HepG2 (cell line): ENCODE data around the gene SLC23A3. TPM values are rescaled to one million over a fixed set of nuclear protein-coding genes. Genes with fewer than 3 reads are reported as not detected.

ENCODE experiments used
- ATAC-seq: fragments of 200-7000 bp; cut with Tn5 transposase; 3 replicates; pipeline ENCODE4 v1.9.1; 2020; ENCODE audit warnings: mild to moderate bottlenecking, moderate library complexity
- BruUV-seq: library from RNA; stranded (reverse); fragments of 400-500 nt; replicated peaks from 2 replicates; lab custom pipeline; 2021; lab: Mats Ljungman, UMichigan
- CTCF ChIA-PET: fragments of 300-600 bp; formaldehyde crosslinking; extraction: SDS; loops from one replicate; lab custom pipeline; 2021; ENCODE audit warnings: low total read pairs, inconsistent platforms, low intra/inter-chr PET ratio; lab: Yijun Ruan, JAX
- POLR2A ChIA-PET: fragments of 350-600 bp; sonication (Branson Sonifier 250); formaldehyde crosslinking; loops from one replicate; lab custom pipeline; 2020; ENCODE audit warnings: antibody characterized with exemption, inconsistent platforms; lab: Yijun Ruan, JAX
- DNase-seq: peaks from one replicate; pipeline ENCODE4 v3.0.0-alpha.2; 2015; ENCODE audit warnings: low spot score
- FAIRE-seq: peaks from 3 replicates; lab custom pipeline; 2011; peaks lifted over from hg19 to GRCh38; lab: Jason Lieb, UNC
- H2AFZ ChIP-seq: one replicate; pipeline ENCODE4 v1.6.1; 2011; ENCODE audit warnings: low read length, inconsistent platforms
- H3K27ac ChIP-seq: fragments of 300-600 bp; 3 replicates; pipeline ENCODE4 v1.8.0; 2011; ENCODE audit warnings: mixed run types, mild to moderate bottlenecking, mixed read lengths, low read length, inconsistent platforms; ENCODE audit not compliant: insufficient read depth; ENCODE audit errors: extremely low read length
- H3K27me3 ChIP-seq, 2 experiments: fragments of 200-600 bp in 1 of 2; 2 replicates in 1 of 2; 3 replicates in 1 of 2; pipeline versions ENCODE4 v1.6.0 to v1.8.0; 2011; ENCODE audit warnings: low read length in 2 of 2, mild to moderate bottlenecking in 2 of 2, moderate library complexity in 2 of 2, inconsistent platforms in 1 of 2; ENCODE audit not compliant: insufficient read depth in 2 of 2, control insufficient read depth in 1 of 2
- H3K36me3 ChIP-seq, 2 experiments: fragments of 200-600 bp in 1 of 2; replicated peaks in 1 of 2; 2 replicates in 1 of 2; 3 replicates in 1 of 2; pipeline versions ENCODE4 v1.5.1 to v1.8.0; 2011; ENCODE audit warnings: low read length in 2 of 2, inconsistent platforms in 1 of 2; ENCODE audit not compliant: insufficient read depth in 2 of 2, control insufficient read depth in 1 of 2
- H3K4me1 ChIP-seq: 2 replicates; pipeline ENCODE4 v1.5.1; 2012; ENCODE audit warnings: low read length, inconsistent platforms; ENCODE audit not compliant: insufficient read depth
- H3K4me2 ChIP-seq: 2 replicates; pipeline ENCODE4 v1.6.0; 2011; ENCODE audit warnings: low read depth, low read length, inconsistent platforms
- H3K4me3 ChIP-seq, 3 experiments: fragments of 200-600 bp in 1 of 3; sonication (generic), shearing (Covaris generic) in 1 of 3; replicated peaks in 1 of 3; 2 replicates each; pipeline ENCODE4 v1.5.1; 2011 to 2016; ENCODE audit warnings: low read length in 3 of 3, inconsistent platforms in 2 of 3, low read depth in 2 of 3, mild to moderate bottlenecking in 2 of 3, control low read depth in 1 of 3, mixed read lengths in 1 of 3; ENCODE audit not compliant: insufficient read depth in 1 of 3
- H3K79me2 ChIP-seq: one replicate; pipeline ENCODE4 v1.6.1; 2011; ENCODE audit warnings: low read length, inconsistent platforms; ENCODE audit not compliant: insufficient read depth
- H3K9ac ChIP-seq: 2 replicates; pipeline ENCODE4 v1.6.0; 2011; ENCODE audit warnings: mild to moderate bottlenecking, low read depth, low read length, inconsistent platforms; ENCODE audit not compliant: insufficient read depth
- H3K9me3 ChIP-seq: 2 replicates; pipeline ENCODE4 v1.5.1; 2012; ENCODE audit warnings: mild to moderate bottlenecking, low read length
- H4K20me1 ChIP-seq: 2 replicates; pipeline ENCODE4 v1.6.0; 2011; ENCODE audit warnings: inconsistent platforms, mild to moderate bottlenecking, low read length, moderate library complexity; ENCODE audit not compliant: insufficient read depth
- HES4 ChIP-seq: sonication (generic); formaldehyde crosslinking; IDR thresholded peaks from 2 replicates; pipeline ENCODE4 v1.9.0; 2021; ENCODE audit warnings: mild to moderate bottlenecking, missing genetic modification reagents, borderline replicate concordance
- HINFP ChIP-seq: sonication (generic); formaldehyde crosslinking; IDR thresholded peaks from 2 replicates; pipeline ENCODE4 v1.4.0; 2020; ENCODE audit warnings: low read depth, mild to moderate bottlenecking, missing genetic modification reagents
- RAD21 ChIP-seq: fragments of 450-650 bp; formaldehyde crosslinking; IDR thresholded peaks from 2 replicates; pipeline ENCODE4 v1.5.0; 2020; ENCODE audit warnings: mild to moderate bottlenecking
- RBFOX2 ChIP-seq: fragments of 200-400 bp; formaldehyde crosslinking; IDR thresholded peaks from 2 replicates; pipeline ENCODE4 v1.6.1; 2017; ENCODE audit warnings: low read depth, mild to moderate bottlenecking, low read length
- SATB2 ChIP-seq: sonication (generic); formaldehyde crosslinking; IDR thresholded peaks from 2 replicates; pipeline ENCODE4 v1.5.0; 2020; ENCODE audit warnings: missing genetic modification reagents
- SRY ChIP-seq: sonication (generic); formaldehyde crosslinking; IDR thresholded peaks from 2 replicates; pipeline ENCODE4 v1.8.0; 2022; ENCODE audit warnings: mild to moderate bottlenecking, missing genetic modification reagents
- ZNF274 ChIP-seq: sonication (generic); formaldehyde crosslinking; IDR thresholded peaks from 2 replicates; pipeline ENCODE4 v1.5.1; 2020; ENCODE audit warnings: mild to moderate bottlenecking, missing genetic modification reagents
- ZNF275 ChIP-seq: sonication (generic); formaldehyde crosslinking; IDR thresholded peaks from 2 replicates; pipeline ENCODE4 v1.8.0; 2022; ENCODE audit warnings: missing genetic modification reagents, mild to moderate bottlenecking, inconsistent platforms, borderline replicate concordance
- ZNF362 ChIP-seq: sonication (generic); formaldehyde crosslinking; IDR thresholded peaks from 2 replicates; pipeline ENCODE4 v1.4.0; 2020; ENCODE audit warnings: missing genetic modification reagents, mild to moderate bottlenecking, borderline replicate concordance
- WGBS: methylation state at CpG from one replicate; pipeline ENCODE4 v1.1.6; 2017; ENCODE audit warnings: low lambda C conversion rate; 5-methylcytosine and 5-hydroxymethylcytosine counted together
- in situ Hi-C: cut with HindIII; loops from 2 replicates; pipeline ENCODE4 v1.10.0; 2017; ENCODE audit warnings: low pct_unique_long_range_greater_than_20kb; ENCODE audit not compliant: extremely low pct_ligation_motif_present
- intact Hi-C: fragments of 100-400 bp; cut with micrococcal nuclease; formaldehyde crosslinking; loops from one replicate; pipeline ENCODE4 v1.10.0; 2022; ENCODE audit not compliant: unreplicated experiment
- polyA plus RNA-seq, 8 experiments: library from polyadenylated mRNA; depleted of rRNA in 3 of 8; stranded (reverse) in 7 of 8; unstranded in 1 of 8; fragments of >200 nt; fragmentation: Illumina TruSeq in 4 of 8; extraction: Trizol in 4 of 8; gene quantifications; 2 replicates each; pipeline versions ENCODE4 v1.2.1 to v1.2.3, GENCODE V29; 2011 to 2016; ENCODE audit warnings: low read depth in 4 of 8, missing spikeins in 1 of 8, mixed read lengths in 1 of 8; ENCODE audit not compliant: insufficient read depth in 1 of 8
- total RNA-seq, 5 experiments: library from RNA; depleted of rRNA; stranded (reverse); fragments of >200 nt; fragmentation: Illumina TruSeq; extraction: Trizol; gene quantifications; 2 replicates each; pipeline ENCODE4 v1.2.3, GENCODE V29; 2016; ENCODE audit warnings: low read depth in 1 of 5

Gene SLC23A3
- total and polyA plus RNA-seq, 2 of the 13 experiments (the other 11 are each of a cell fraction or from before 2014, with no cell fraction given), result 0.38 to 0.78 TPM

DNA sequence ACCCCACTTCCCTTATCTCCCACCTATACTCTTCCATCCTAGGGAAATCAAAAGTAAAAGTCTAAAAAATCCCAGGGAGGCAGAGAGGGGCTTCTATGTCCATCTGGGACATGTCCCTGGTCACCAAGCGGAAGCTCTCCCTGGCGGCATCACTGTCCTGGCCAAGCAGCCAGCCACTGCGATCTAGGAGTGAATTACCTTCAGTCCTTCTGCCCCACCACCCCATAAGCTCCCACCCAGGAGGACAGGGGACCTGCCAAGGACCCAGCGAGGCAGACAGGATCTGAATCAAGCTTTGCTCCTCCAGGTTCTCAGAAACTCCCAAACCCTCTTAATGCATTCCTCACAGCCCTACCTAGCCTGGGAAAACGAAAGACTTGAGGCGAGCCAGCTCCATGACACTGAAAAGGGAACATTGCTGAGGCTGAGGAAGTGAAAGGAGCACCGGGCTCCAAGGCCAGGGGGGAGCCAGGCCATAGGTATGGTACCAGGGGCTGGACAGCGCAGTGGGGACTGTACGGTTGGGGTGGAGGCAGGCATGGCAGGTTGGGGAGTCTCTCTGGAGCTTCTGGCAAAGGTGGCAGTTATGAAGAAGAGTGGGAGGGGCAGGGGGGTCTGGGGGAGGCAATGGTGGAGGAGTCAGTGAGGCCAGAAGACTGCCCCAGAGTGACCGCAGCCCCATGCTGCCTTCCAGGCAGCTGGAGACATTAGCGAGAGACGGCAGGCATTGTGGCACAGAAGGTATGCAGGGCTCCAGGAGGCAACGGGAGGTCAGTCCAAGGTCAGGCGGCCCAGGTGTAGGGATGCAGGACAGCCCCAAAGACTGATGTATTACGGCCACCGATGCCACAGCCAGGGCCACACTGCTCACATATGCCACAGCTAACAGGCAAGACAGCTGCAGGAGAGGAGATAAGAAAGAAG, 2.7 kb upstream of the SLC23A3 start:
- H4K20me1 ChIP-seq, result no peaks in the 10 kb centered on the region
- no peak overlapping the region for H3K4me2 ChIP-seq
- CTCF ChIA-PET, result interaction anchor here (1.8 to 2.4 kb wide), 3 partner anchors 36 to 126 kb away, joined by 8 to 17 read pairs (median 11); no protein-coding TSS in a partner anchor
- H3K27me3 ChIP-seq, result peaks cover 0 to 2% of the 10 kb centered on the region in 2 experiments; a peak in 1 of 5 replicates
- no peak overlapping the region for H3K27ac ChIP-seq
- intact Hi-C loops, result no loop called here
- TF ChIP-seq RBFOX2, result peak; percentile 46
- TF ChIP-seq SATB2 (CRISPR knock-in tag), result no peak
- TF ChIP-seq, all 625 proteins: peak for 1
- 92% methylated on average over 16 of the region's 16 CpGs for WGBS
- FAIRE-seq (no peak), ATAC-seq (no peak), DNase-seq (no peak)
- POLR2A ChIA-PET, result interaction anchor here (1.2 to 10.4 kb wide), 5 partner anchors 9 to 57 kb away, joined by 3 to 227 read pairs (median 5); partner anchors contain the start of genes ANKZF1, ATG9A and ZFAND2B
- Histone ChIP-seq H3K4me1 (peaks cover 38% of the 10 kb centered on the region), H3K9me3 (no peaks in the 10 kb centered on the region), H3K9ac (no peak overlapping the region), H2AFZ (no peak overlapping the region), H3K4me3 (no peak overlapping the region), H3K36me3 (peaks cover 7 to 23% of the 10 kb centered on the region in 2 experiments), H3K79me2 (peaks cover 8% of the 10 kb centered on the region)
- BruUV-seq, result no TSS peak
- in situ Hi-C loops, result loop anchor here (5.0 kb wide), 2 partner anchors 35 to 125 kb away; partner anchors contain the start of gene ZFAND2B

GRCh38 chr2:219171231-219171651, 1.4 kb upstream of the SLC23A3 start:
- DNase-seq (peak; percentile 62), FAIRE-seq (peak; percentile 83), ATAC-seq (peak; percentile 54)
- peaks cover 7 to 23% of the 10 kb centered on the region in 2 experiments for H3K36me3 ChIP-seq
- BruUV-seq, result no TSS peak
- no peak overlapping the region for H3K27ac ChIP-seq
- H3K9me3 ChIP-seq, result no peaks in the 10 kb centered on the region
- 67% methylated on average over 6 of the region's 6 CpGs for WGBS
- intact Hi-C loops (loop anchor here (1.0 kb wide), 2 partner anchors 40 to 127 kb away; no protein-coding TSS in a partner anchor), in situ Hi-C loops (loop anchor here (5.0 kb wide), 2 partner anchors 36 to 126 kb away; partner anchors contain the start of gene ZFAND2B)
- no peak overlapping the region for H3K9ac ChIP-seq
- ChIA-PET CTCF (interaction anchor here (1.3 to 2.4 kb wide), 5 partner anchors 11 to 127 kb away, joined by 5 to 17 read pairs (median 11); partner anchors contain the start of gene NHEJ1), POLR2A (interaction anchor here (0.8 to 10.4 kb wide), 7 partner anchors 11 to 216 kb away, joined by 3 to 227 read pairs (median 6); partner anchors contain the start of genes ANKZF1, ATG9A, DNPEP and GLB1L)
- H3K27me3 ChIP-seq, result peaks cover 0 to 2% of the 10 kb centered on the region in 2 experiments; a peak in 1 of 5 replicates
- no peak overlapping the region for H2AFZ ChIP-seq
- H3K4me3 ChIP-seq, result no peak overlapping the region
- H3K79me2 ChIP-seq, result peaks cover 8% of the 10 kb centered on the region
- peaks cover 33% of the 10 kb centered on the region for H3K4me1 ChIP-seq
- no peak overlapping the region for H3K4me2 ChIP-seq
- no peaks in the 10 kb centered on the region for H4K20me1 ChIP-seq
- TF ChIP-seq RAD21 (CRISPR knock-in tag), result peak; percentile 58
- 0 out of 2 replicates have a peak, but pooled peaks have one; percentile 33 for TF ChIP-seq ZNF362 (CRISPR knock-in tag)
- 0 out of 2 replicates have a peak, but pooled peaks have one; percentile 24 for TF ChIP-seq ZNF274 (CRISPR knock-in tag)
- no peak for TF ChIP-seq HINFP (CRISPR knock-in tag)
- no peak for TF ChIP-seq ZNF275 (CRISPR knock-in tag)
- 0 out of 2 replicates have a peak, but pooled peaks have one; percentile 70 for TF ChIP-seq HES4
- no peak for TF ChIP-seq SRY
